ENCODE measurements around the gene BPGM.
"Not testable (repeated sequence)": the region's sequence is repeated elsewhere in the genome, so short reads cannot be mapped to it uniquely, and the experiment has no call there.

DNA sequence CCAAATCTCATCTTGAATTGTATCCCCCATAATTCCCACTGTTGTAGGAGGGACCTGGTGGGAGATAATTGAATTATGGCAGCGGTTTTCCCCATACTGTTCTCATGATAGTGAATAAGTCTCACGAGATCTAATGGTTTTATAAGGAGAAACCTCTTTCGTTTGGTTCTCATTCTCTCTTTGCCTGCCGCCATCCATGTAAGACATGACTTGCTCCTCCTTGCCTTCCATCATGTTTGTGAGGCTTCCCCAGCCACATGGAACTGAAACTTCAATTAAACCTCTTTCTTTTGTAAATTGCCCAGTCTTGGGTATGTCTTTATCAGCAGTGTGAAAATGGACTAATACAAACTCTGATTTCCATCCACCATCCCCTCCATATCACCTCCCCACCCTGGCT, 4.7 kb upstream of the BPGM start:
- TF ChIP-seq EZH2 (IDR thresholded peaks at IDR 0.05; ENCODE audit: borderline replicate concordance, insufficient read depth, low read depth, low read length, poor library complexity, severe bottlenecking), result not testable (repeated sequence)
- TF ChIP-seq, protein P1, sequence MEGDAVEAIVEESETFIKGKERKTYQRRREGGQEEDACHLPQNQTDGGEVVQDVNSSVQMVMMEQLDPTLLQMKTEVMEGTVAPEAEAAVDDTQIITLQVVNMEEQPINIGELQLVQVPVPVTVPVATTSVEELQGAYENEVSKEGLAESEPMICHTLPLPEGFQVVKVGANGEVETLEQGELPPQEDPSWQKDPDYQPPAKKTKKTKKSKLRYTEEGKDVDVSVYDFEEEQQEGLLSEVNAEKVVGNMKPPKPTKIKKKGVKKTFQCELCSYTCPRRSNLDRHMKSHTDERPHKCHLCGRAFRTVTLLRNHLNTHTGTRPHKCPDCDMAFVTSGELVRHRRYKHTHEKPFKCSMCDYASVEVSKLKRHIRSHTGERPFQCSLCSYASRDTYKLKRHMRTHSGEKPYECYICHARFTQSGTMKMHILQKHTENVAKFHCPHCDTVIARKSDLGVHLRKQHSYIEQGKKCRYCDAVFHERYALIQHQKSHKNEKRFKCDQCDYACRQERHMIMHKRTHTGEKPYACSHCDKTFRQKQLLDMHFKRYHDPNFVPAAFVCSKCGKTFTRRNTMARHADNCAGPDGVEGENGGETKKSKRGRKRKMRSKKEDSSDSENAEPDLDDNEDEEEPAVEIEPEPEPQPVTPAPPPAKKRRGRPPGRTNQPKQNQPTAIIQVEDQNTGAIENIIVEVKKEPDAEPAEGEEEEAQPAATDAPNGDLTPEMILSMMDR (IDR thresholded peaks at IDR 0.05), result not testable (repeated sequence)
